Stimulated activated naive CD8-positive, alpha-beta T cell treated with anti-CD3 and anti-CD28 coated beads, Interleukin-15, Interleukin-2, amounts not matched to agents 100 ng/mL and 50 ng/mL, for 24 hours (primary cell): ENCODE results near the gene PCSK4.
A peak's percentile ranks its signal among the peaks of the same experiment; 100 is the strongest.
"Not testable (repeated sequence)": the region's sequence is repeated elsewhere in the genome, so short reads cannot be mapped to it uniquely, and the experiment has no call there.

ENCODE experiments used
- H3K27ac Mint-ChIP-seq: one replicate; pipeline ENCODE4 v1.8.0; 2021; ENCODE audit warnings: mild to moderate bottlenecking, mixed read lengths
- H3K27me3 Mint-ChIP-seq: one replicate; pipeline ENCODE4 v1.8.0; 2021; ENCODE audit warnings: mixed read lengths
- H3K36me3 Mint-ChIP-seq: one replicate; pipeline ENCODE4 v1.8.0; 2021; ENCODE audit warnings: low read depth, mixed read lengths
- H3K4me1 Mint-ChIP-seq: one replicate; pipeline ENCODE4 v1.8.0; 2021; ENCODE audit warnings: low read depth, mixed read lengths
- H3K4me3 Mint-ChIP-seq: one replicate; pipeline ENCODE4 v1.8.0; 2021; ENCODE audit warnings: mild to moderate bottlenecking, mixed read lengths
- H3K9me3 Mint-ChIP-seq: one replicate; pipeline ENCODE4 v1.8.0; 2021; ENCODE audit warnings: mixed read lengths

PCSK4 gene

DNA sequence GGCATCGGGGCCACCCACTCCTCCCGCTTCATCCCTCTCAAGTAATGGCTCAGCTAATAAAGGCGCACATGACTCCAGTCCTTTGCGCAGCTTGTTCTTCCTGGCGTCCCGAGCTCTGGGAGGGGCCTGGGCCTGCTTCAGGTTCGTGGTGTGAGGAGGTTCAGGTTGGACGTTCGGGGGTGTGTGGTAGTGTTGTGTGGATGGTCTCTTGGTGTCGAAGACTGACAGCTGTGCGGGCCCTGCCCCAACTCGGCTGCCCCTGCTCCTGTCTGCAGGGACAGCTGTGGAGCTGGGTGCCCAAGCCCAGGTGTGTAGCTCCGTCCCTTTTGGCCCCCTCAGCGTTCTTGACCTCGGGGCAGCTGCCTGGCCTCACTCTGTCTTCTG, 49.7 kb downstream of the PCSK4 start:
- Mint-ChIP-seq H3K9me3 (no peaks in the 10 kb centered on the region), H3K36me3 (peaks cover 49% of the 10 kb centered on the region), H3K4me1 (peaks cover 46% of the 10 kb centered on the region), H3K27me3 (no peaks in the 10 kb centered on the region), H3K27ac (peak overlapping the region; percentile 75), H3K4me3 (peak overlapping the region; percentile 94)

DNA sequence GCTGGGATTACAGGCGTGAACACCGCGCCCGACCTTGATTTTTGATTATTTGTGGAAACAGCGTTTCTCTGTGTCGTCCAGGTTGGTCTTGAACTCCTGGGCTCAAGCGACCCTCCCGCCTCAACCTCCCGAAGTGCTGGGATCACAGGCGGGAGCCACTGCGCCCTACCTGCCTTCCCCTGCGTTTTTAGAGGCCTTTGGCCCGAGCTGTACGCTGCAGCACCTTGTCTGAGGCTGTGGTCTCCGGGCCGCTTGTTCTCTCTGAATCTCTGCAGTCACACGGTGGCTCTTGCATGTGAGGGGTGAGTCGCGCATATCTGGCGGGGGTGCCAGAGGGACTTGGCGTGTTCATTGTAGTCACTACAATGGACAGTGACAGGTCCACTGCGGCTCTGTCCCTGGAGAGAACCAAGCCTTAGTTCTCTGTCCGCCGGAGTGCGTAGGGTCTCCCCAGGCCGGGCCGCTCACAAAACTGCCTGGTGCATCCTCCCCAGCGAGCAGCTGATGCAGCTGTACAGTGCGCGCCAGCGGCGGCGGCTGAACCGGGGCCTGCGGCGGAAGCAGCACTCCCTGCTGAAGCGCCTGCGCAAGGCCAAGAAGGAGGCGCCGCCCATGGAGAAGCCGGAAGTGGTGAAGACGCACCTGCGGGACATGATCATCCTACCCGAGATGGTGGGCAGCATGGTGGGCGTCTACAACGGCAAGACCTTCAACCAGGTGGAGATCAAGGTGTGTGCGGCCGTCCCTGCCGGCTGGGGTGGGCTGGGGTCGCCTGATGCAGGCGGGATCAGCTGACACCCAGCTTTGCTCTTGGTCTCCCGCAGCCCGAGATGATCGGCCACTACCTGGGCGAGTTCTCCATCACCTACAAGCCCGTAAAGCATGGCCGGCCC, 50.4 kb downstream of the PCSK4 start:
- Mint-ChIP-seq H3K36me3 (peaks cover 52% of the 10 kb centered on the region), H3K4me1 (peaks cover 39% of the 10 kb centered on the region), H3K4me3 (peak overlapping the region; percentile 94), H3K27ac (peak overlapping the region; percentile 100)
- not testable (repeated sequence) for H3K9me3 Mint-ChIP-seq, H3K27me3 Mint-ChIP-seq

DNA sequence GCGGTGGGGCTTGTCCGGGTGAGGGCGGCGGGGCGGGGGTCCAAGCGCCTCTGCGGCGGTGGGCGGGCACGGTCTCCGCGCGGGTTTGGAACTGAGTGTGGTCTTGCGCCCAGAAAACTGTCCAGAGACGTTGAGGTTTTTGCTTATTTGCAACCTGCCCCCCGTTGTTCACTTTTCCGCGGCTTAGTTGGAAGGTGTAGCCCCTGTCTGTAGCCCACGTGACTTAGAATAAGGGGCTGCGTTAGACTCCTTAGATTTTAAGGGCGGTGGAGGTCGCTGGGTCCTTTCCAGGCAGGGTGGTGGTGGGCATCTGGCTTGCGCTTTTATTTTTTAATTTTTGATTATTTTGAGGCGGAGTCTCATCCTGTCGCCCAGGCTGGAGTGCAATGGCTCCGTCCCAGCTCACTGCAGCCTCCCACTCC, 51.2 kb downstream of the PCSK4 start:
- Mint-ChIP-seq H3K9me3 (no peaks in the 10 kb centered on the region), H3K4me1 (peaks cover 39% of the 10 kb centered on the region), H3K4me3 (peak overlapping the region; percentile 94), H3K27me3 (no peaks in the 10 kb centered on the region), H3K27ac (peak overlapping the region; percentile 100), H3K36me3 (peaks cover 52% of the 10 kb centered on the region)

- Mint-ChIP-seq H3K4me1 (peaks cover 39% of the 10 kb centered on the region), H3K4me3 (peak within 1 kb of the TSS; percentile 94)
Observed at GRCh38 chr19:1438035-1438932, 51.9 kb downstream of the PCSK4 start, which contains the start of gene RPS15. RPS15 (plus strand) TSS chr19:1438396; CDS start chr19:1438426, 30 bp downstream.

DNA sequence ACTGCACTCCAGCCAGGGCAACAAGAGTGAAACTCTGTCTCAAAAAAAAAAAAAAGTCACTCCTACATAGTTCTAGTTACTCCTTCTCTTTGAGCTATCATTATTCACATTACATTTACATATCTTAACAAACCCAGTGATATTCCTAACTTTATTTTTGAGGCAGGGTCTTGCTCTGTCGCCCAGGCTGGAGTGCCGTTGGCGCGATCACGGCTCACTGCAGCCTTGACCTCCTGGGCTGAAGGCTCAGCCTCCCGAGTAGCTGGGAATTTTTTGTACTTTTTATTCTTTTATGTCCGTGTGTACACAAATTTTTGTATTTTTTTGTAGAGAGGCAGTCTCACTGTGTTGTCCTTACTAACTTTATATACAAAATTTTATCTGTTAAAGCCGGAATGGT, 52.5 kb downstream of the PCSK4 start:
- Mint-ChIP-seq H3K9me3 (no peaks in the 10 kb centered on the region), H3K4me3 (peak overlapping the region; percentile 94), H3K27me3 (no peaks in the 10 kb centered on the region), H3K27ac (peak overlapping the region; percentile 100), H3K4me1 (peaks cover 36% of the 10 kb centered on the region), H3K36me3 (peaks cover 49% of the 10 kb centered on the region)

More at GRCh38 chr19:1438035-1438932, 51.9 kb downstream of the PCSK4 start, which contains the start of gene RPS15:
- peaks cover 52% of the 10 kb centered on the region for H3K36me3 Mint-ChIP-seq
- H3K9me3 Mint-ChIP-seq = no peaks in the 10 kb centered on the region
- peak within 1 kb of the TSS; percentile 100 for H3K27ac Mint-ChIP-seq
- no peaks in the 10 kb centered on the region for H3K27me3 Mint-ChIP-seq

DNA sequence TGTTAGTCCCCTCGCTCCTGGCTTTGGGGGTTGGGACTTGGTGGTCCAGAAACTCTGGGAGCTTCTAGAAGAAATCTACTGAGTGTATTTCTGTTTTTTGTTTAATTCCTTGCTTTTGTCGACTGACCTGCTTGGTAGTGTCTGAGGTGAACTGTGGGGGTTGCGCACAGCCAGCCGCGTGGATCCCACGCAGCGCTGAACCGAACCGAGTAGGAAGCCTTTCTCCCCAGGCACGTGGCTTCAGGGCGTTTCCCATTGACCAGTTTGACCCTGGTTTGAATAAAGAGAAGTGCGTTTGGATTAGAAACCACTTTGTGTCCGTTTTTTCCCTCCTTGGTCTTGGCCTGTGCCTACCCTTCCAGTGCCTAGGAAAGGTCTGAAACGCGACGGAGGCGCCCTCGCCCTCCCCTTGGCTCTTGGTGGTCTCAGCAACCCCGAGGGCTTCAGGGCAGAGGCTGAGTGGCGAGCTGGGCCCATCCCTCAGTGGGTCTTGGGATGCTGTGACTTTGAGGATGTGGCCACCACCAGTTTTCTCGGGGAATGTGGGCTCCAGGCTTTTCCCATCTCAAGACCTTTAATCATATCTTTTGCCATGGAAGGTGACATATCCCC, 54.7 kb downstream of the PCSK4 start:
- Mint-ChIP-seq H3K36me3 (peaks cover 28% of the 10 kb centered on the region), H3K27ac (peak overlapping the region; percentile 56), H3K4me1 (peaks cover 24% of the 10 kb centered on the region), H3K4me3 (no peak overlapping the region), H3K9me3 (no peaks in the 10 kb centered on the region), H3K27me3 (no peaks in the 10 kb centered on the region)

DNA sequence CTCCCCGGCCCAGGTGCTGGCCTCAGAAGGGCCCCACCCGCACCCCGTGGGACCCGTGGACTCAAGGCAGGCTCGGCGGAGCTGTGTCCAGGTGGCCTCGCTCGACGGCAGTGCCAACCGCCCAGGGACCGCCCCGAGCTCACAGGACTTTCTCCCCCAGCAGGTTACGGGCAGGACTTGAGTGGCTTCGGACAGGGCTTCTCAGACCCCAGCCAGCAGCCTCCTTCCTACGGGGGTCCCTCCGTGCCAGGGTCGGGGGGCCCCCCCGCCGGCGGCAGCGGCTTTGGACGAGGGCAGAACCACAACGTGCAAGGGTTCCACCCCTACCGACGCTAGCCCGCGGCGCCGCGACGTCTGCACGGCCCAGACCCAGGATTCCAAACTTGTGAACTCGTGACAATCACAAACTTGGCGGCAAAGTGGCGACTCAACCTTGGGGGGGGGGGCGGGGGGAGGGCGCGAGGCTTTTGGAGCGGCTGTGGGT, 55.5 kb downstream of the PCSK4 start:
- Mint-ChIP-seq H3K4me3 (no peak overlapping the region), H3K36me3 (peaks cover 20% of the 10 kb centered on the region), H3K9me3 (no peaks in the 10 kb centered on the region), H3K27me3 (no peaks in the 10 kb centered on the region), H3K4me1 (peaks cover 15% of the 10 kb centered on the region), H3K27ac (no peak overlapping the region)

DNA sequence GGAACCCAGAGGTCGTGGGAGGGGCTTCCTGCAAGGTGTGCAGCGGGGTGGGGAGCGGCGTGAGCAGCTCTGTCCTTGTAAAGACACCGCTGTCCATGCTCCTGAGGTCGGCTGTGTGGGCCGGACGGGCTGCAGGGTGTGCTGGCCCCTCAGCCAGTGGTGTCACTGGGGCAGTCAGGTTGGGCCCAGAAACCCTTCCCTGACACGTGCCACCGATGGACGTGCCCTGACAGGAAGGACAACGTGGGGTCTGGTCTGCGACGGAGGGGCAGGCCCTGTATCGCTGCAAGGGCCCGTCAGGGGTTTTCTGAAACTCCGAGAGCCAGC, 56.1 kb downstream of the PCSK4 start:
- H3K27ac Mint-ChIP-seq = no peak overlapping the region
- H3K4me1 Mint-ChIP-seq = peaks cover 10% of the 10 kb centered on the region
- no peaks in the 10 kb centered on the region for H3K27me3 Mint-ChIP-seq
- H3K36me3 Mint-ChIP-seq = peaks cover 13% of the 10 kb centered on the region
- no peaks in the 10 kb centered on the region for H3K9me3 Mint-ChIP-seq
- no peak overlapping the region for H3K4me3 Mint-ChIP-seq

DNA sequence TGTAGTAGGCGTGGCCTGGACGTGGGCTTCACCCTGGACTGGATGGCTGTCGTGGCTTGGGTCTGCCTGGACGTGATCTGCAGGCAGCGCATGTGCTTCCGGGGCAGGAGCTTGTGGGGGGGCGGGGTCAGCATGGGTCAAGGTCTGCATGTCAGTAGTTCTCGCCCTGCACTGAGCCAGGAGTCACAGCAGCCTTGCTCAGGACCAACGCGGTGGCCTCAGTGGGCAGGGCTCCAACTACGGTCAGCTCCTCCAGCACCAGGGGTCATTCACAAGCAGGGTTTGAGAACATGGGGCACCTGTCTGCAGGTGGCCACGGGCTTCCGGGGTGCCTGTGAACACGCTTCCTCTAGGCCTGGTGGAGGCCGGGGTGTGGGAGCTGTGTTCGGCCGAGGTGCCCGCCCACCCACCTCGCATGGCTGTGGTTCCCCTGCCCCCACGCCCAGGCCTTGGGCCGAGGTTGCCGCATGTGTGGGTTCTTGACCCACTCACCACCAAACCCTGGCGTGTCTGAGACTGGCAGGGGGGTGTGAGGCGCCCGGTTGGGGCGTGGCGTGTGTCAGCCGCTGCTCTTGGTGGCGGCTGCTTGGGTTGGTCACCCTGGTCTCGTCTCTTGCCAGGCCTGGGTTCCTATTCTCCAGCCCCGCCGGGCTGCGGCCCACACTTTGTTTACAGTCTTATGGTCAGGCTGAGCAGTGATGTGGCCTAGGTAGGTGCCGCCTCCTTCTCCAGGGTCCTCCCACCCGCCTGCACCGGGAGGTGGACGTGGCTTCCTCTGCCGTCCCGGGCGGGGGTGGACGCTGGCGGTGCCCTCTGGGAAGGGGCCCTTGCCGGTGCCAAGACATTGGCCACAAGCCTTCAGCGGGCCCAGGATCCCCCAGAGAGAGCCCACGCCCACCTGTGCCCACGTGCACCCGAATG, 56.8 kb downstream of the PCSK4 start:
- no peaks in the 10 kb centered on the region for H3K27me3 Mint-ChIP-seq
- H3K27ac Mint-ChIP-seq = no peak overlapping the region
- H3K36me3 Mint-ChIP-seq = peaks cover 11% of the 10 kb centered on the region
- no peaks in the 10 kb centered on the region for H3K9me3 Mint-ChIP-seq
- no peak overlapping the region for H3K4me3 Mint-ChIP-seq
- H3K4me1 Mint-ChIP-seq = peaks cover 9% of the 10 kb centered on the region

GRCh38 chr19:1432507-1432887, 57.7 kb downstream of the PCSK4 start:
- H3K27me3 Mint-ChIP-seq = no peaks in the 10 kb centered on the region
- H3K4me3 Mint-ChIP-seq = no peak overlapping the region
- H3K4me1 Mint-ChIP-seq = peaks cover under 1% of the 10 kb centered on the region
- no peaks in the 10 kb centered on the region for H3K9me3 Mint-ChIP-seq
- H3K27ac Mint-ChIP-seq = no peak overlapping the region
- peaks cover 12% of the 10 kb centered on the region for H3K36me3 Mint-ChIP-seq

- peaks cover 12% of the 10 kb centered on the region for H3K36me3 Mint-ChIP-seq
- H3K9me3 Mint-ChIP-seq = no peaks in the 10 kb centered on the region
- no peaks in the 10 kb centered on the region for H3K4me1 Mint-ChIP-seq
- no peak overlapping the region for H3K27ac Mint-ChIP-seq
- H3K4me3 Mint-ChIP-seq = no peak overlapping the region
- no peaks in the 10 kb centered on the region for H3K27me3 Mint-ChIP-seq
Observed at GRCh38 chr19:1431759-1432506, 58.2 kb downstream of the PCSK4 start.
